ENCODE results near the gene ASGR1.

DNA sequence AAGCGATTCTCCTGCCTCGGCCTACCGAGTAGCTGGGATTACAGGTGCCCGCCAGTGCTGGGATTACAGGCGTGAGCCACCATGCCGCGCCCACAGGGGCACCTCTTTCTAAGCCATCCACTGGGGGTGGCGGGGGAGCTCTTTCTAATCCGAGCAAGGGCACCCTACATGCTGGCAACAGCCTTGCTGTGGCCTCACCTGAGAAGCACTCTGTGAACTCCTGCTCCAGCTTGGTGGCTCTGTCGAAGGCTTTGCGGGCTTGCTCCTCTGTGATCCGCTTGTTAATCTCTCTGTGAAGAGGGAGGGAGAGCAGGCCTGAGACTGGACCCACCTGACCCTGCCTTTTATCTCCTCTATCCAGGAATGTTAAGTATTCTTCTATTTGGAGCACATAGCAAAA lies 11.9 kb upstream of the ASGR1 start:
- TF ChIP-seq, protein P1, sequence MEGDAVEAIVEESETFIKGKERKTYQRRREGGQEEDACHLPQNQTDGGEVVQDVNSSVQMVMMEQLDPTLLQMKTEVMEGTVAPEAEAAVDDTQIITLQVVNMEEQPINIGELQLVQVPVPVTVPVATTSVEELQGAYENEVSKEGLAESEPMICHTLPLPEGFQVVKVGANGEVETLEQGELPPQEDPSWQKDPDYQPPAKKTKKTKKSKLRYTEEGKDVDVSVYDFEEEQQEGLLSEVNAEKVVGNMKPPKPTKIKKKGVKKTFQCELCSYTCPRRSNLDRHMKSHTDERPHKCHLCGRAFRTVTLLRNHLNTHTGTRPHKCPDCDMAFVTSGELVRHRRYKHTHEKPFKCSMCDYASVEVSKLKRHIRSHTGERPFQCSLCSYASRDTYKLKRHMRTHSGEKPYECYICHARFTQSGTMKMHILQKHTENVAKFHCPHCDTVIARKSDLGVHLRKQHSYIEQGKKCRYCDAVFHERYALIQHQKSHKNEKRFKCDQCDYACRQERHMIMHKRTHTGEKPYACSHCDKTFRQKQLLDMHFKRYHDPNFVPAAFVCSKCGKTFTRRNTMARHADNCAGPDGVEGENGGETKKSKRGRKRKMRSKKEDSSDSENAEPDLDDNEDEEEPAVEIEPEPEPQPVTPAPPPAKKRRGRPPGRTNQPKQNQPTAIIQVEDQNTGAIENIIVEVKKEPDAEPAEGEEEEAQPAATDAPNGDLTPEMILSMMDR (IDR thresholded peaks at IDR 0.05) = no peak
- no peak for TF ChIP-seq POLR2A (IDR thresholded peaks at IDR 0.05)
